Measurements from ENCODE around the gene CFAP43.
A peak's percentile ranks its signal among the peaks of the same experiment; 100 is the strongest.

DNA sequence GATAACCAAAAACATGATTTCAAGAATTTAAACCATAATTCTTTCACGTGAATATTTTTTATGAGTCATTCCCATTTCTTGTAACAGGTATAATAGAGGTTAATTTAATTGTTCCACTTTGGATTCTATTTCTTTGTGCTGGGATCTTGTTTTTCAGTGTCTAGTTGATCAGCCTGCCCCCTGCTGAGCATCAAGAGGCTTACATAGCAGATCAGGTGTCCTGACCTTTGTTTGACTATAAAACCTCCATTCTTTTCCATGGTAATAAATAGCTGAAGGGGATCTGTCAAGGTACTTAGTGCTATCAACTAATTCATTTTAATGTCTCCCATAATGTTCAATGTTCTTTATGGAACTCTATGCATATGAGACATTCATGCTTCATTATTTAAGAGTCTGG lies 151.4 kb downstream of the CFAP43 start:
- peak; percentile 43; the same call in 1 of the 2 replicates for TF ChIP-seq CTCF (conservative IDR thresholded peaks at IDR 0.05)
- no peak for TF ChIP-seq EZH2 (IDR thresholded peaks at IDR 0.05; ENCODE audit: low read depth)
